Measurements from ENCODE around the gene MTARC2. TPM values are rescaled to one million over a fixed set of nuclear protein-coding genes. Genes with fewer than 3 reads are reported as not detected.

Gene MTARC2
- polyA plus RNA-seq, 2 donors = 5.0 to 6.0 TPM

DNA sequence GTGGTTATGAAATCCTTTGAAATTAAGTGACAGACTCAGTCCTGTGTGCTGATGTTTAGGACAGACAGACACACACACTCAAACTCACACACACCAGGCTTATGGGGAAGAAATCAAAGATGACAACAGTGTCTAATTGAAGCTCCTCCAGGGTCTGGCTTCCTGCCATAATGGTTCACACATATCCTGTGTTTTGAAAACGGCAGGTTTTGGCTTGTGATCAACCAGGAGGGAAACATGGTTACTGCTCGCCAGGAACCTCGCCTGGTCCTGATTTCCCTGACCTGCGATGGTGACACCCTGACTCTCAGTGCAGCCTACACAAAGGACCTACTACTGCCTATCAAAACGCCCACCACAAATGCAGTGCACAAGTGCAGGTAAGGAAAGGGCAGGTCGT lies 43.2 kb downstream of the MTARC2 start:
- H3K36me3 ChIP-seq (ENCODE audit: control insufficient read depth in 2 of 2, insufficient read depth in 2 of 2, low read length in 1 of 2) = no peaks in the 10 kb centered on the region
- no peaks in the 10 kb centered on the region for H3K9me3 ChIP-seq (ENCODE audit: control insufficient read depth in 2 of 2, insufficient read depth in 1 of 2, low read depth in 1 of 2, low read length in 1 of 2)
- WGBS, 2 donors = 34 to 43% methylated on average over 6 of the region's 6 CpGs
- H3K4me1 ChIP-seq (ENCODE audit: control insufficient read depth in 2 of 2, insufficient read depth in 2 of 2, low read length in 1 of 2) = peaks cover 0 to 6% of the 10 kb centered on the region in 2 donors
- peak overlapping the region in 1 of 2 donors; percentile 55 for H3K27ac ChIP-seq (ENCODE audit: low read depth in 2 of 2, low read length in 1 of 2)
- H3K4me3 ChIP-seq (ENCODE audit: low read depth in 1 of 2, low read length in 2 of 2) = no peak overlapping the region
- no peaks in the 10 kb centered on the region for H3K27me3 ChIP-seq (ENCODE audit: control insufficient read depth in 1 of 2, insufficient read depth in 2 of 2, low read length in 2 of 2)

DNA sequence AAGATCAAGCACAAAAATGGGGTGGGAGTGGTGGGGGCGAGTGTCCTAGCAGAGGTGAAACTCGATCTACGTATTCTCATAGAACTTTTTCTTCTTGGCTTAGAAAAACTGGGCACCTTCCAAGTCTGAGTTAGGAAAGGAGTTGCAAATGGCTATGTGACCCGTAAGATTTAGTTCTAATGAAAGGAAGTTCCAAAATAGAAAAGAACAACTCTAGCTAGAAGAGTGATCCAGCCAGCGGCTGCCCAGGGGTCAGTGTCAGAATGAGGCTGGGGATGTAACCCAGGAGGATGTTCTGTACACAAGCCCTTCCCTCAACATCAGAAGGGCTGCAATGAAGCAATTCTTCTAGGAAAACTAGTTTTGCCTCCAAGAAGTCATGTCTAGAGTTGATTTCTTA lies 43.8 kb downstream of the MTARC2 start:
- Histone ChIP-seq H3K27ac (ENCODE audit: low read depth in 2 of 2, low read length in 1 of 2) (no peak overlapping the region), H3K36me3 (ENCODE audit: control insufficient read depth in 2 of 2, insufficient read depth in 2 of 2, low read length in 1 of 2) (no peaks in the 10 kb centered on the region), H3K27me3 (ENCODE audit: control insufficient read depth in 1 of 2, insufficient read depth in 2 of 2, low read length in 2 of 2) (no peaks in the 10 kb centered on the region), H3K4me1 (ENCODE audit: control insufficient read depth in 2 of 2, insufficient read depth in 2 of 2, low read length in 1 of 2) (peaks cover 3% of the 10 kb centered on the region in 2 donors), H3K4me3 (ENCODE audit: low read depth in 1 of 2, low read length in 2 of 2) (no peak overlapping the region), H3K9me3 (ENCODE audit: control insufficient read depth in 2 of 2, insufficient read depth in 1 of 2, low read depth in 1 of 2, low read length in 1 of 2) (no peaks in the 10 kb centered on the region)
- 56% methylated on average over 5 of the region's 5 CpGs for WGBS, 2 donors

DNA sequence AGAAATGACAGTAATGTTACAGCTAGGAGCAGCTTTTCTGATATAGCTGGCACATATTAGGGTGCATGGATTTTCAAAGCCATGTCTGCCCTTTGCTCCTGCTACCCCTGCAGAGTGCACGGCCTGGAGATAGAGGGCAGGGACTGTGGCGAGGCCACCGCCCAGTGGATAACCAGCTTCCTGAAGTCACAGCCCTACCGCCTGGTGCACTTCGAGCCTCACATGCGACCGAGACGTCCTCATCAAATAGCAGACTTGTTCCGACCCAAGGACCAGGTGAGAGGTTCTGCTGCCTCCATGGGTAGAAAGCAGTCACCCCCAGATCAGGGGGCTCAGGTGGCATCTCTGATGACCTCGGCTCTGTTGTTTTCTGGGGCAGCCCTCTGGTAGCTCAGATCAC lies 48.4 kb downstream of the MTARC2 start:
- no peak overlapping the region for H3K4me3 ChIP-seq (ENCODE audit: low read depth in 1 of 2, low read length in 2 of 2)
- H3K27me3 ChIP-seq (ENCODE audit: control insufficient read depth in 1 of 2, insufficient read depth in 2 of 2, low read length in 2 of 2) = no peaks in the 10 kb centered on the region
- peaks cover 0 to 3% of the 10 kb centered on the region in 2 donors for H3K36me3 ChIP-seq (ENCODE audit: control insufficient read depth in 2 of 2, insufficient read depth in 2 of 2, low read length in 1 of 2)
- H3K9me3 ChIP-seq (ENCODE audit: control insufficient read depth in 2 of 2, insufficient read depth in 1 of 2, low read depth in 1 of 2, low read length in 1 of 2) = no peaks in the 10 kb centered on the region
- H3K4me1 ChIP-seq (ENCODE audit: control insufficient read depth in 2 of 2, insufficient read depth in 2 of 2, low read length in 1 of 2) = peaks cover 0 to 4% of the 10 kb centered on the region in 2 donors
- H3K27ac ChIP-seq (ENCODE audit: low read depth in 2 of 2, low read length in 1 of 2) = no peak overlapping the region
- 89 to 93% methylated on average over 10 of the region's 10 CpGs for WGBS, 2 donors

DNA sequence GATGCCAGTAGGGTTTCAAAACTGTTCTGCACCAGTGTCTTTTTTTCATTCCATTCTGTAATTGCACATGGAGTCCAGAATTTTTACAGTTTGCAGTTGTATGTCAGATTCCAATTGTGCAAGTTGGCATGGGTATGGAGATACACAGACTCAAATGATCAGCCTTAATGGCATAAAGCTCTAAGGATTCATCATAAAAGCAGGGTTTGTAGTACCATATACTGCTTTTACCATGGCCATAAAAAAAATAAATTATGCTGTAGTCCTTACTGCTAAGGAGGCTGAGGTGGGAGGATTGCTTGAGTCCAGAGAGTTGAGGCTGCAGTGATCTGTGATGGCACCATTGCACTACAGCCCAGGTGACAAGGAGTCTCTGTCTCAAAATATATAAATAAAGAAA lies 48.9 kb downstream of the MTARC2 start:
- H3K27me3 ChIP-seq (ENCODE audit: control insufficient read depth in 1 of 2, insufficient read depth in 2 of 2, low read length in 2 of 2) = no peaks in the 10 kb centered on the region
- H3K4me1 ChIP-seq (ENCODE audit: control insufficient read depth in 2 of 2, insufficient read depth in 2 of 2, low read length in 1 of 2) = peaks cover 0 to 6% of the 10 kb centered on the region in 2 donors
- no peak overlapping the region for H3K4me3 ChIP-seq (ENCODE audit: low read depth in 1 of 2, low read length in 2 of 2)
- H3K36me3 ChIP-seq (ENCODE audit: control insufficient read depth in 2 of 2, insufficient read depth in 2 of 2, low read length in 1 of 2) = peaks cover 0 to 3% of the 10 kb centered on the region in 2 donors
- no peak overlapping the region for H3K27ac ChIP-seq (ENCODE audit: low read depth in 2 of 2, low read length in 1 of 2)
- H3K9me3 ChIP-seq (ENCODE audit: control insufficient read depth in 2 of 2, insufficient read depth in 1 of 2, low read depth in 1 of 2, low read length in 1 of 2) = no peaks in the 10 kb centered on the region

DNA sequence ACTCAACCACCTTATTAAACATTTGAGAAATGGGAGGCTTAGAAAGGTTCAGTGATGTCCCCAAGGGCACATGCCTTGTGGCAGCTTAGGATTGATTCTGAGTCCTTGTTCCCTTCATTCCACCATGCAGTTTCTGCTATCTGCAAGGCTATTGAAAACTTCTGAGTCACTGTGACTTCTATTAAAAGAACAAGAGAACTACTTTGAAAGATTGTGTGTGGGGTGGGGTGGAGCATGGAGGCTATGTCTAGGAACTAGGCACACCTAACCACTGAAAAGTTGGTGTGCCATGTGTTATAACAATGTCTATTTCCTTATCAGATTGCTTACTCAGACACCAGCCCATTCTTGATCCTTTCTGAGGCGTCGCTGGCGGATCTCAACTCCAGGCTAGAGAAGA lies 49.4 kb downstream of the MTARC2 start:
- H3K4me1 ChIP-seq (ENCODE audit: control insufficient read depth in 2 of 2, insufficient read depth in 2 of 2, low read length in 1 of 2) = peaks cover 0 to 6% of the 10 kb centered on the region in 2 donors
- no peak overlapping the region for H3K27ac ChIP-seq (ENCODE audit: low read depth in 2 of 2, low read length in 1 of 2)
- WGBS, 2 donors = 87 to 90% methylated on average over 3 of the region's 3 CpGs

DNA sequence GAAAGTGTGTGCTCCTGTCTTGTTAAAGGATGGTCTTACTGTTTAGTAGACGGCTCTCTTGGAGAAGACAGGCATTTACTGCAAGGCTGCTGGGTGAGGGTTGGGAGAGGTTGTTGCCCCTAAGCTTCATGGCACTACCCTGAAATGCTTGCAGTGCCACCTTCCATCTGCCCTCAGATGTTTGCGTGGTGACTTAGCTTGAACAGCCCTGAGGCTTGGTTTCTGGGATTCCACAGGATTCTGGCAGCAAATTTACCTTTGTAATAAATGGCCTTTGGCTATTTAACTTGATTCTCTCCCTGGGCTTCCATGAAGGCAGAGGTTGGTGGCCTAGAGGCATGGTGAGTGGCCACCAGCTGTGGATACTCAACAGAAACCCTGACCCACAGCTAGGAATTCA lies 50.2 kb downstream of the MTARC2 start:
- no peak overlapping the region for H3K4me3 ChIP-seq (ENCODE audit: low read depth in 1 of 2, low read length in 2 of 2)
- H3K9me3 ChIP-seq (ENCODE audit: control insufficient read depth in 2 of 2, insufficient read depth in 1 of 2, low read depth in 1 of 2, low read length in 1 of 2) = no peaks in the 10 kb centered on the region
- H3K4me1 ChIP-seq (ENCODE audit: control insufficient read depth in 2 of 2, insufficient read depth in 2 of 2, low read length in 1 of 2) = peaks cover 0 to 6% of the 10 kb centered on the region in 2 donors
- no peak overlapping the region for H3K27ac ChIP-seq (ENCODE audit: low read depth in 2 of 2, low read length in 1 of 2)
- 88 to 96% methylated on average over 2 of the region's 2 CpGs for WGBS, 2 donors
- H3K36me3 ChIP-seq (ENCODE audit: control insufficient read depth in 2 of 2, insufficient read depth in 2 of 2, low read length in 1 of 2) = peaks cover 0 to 3% of the 10 kb centered on the region in 2 donors
- H3K27me3 ChIP-seq (ENCODE audit: control insufficient read depth in 1 of 2, insufficient read depth in 2 of 2, low read length in 2 of 2) = no peaks in the 10 kb centered on the region

More for the DNA sequence above, 49.4 kb downstream of the MTARC2 start:
- Histone ChIP-seq H3K9me3 (ENCODE audit: control insufficient read depth in 2 of 2, insufficient read depth in 1 of 2, low read depth in 1 of 2, low read length in 1 of 2) (no peaks in the 10 kb centered on the region), H3K36me3 (ENCODE audit: control insufficient read depth in 2 of 2, insufficient read depth in 2 of 2, low read length in 1 of 2) (peaks cover 0 to 3% of the 10 kb centered on the region in 2 donors), H3K4me3 (ENCODE audit: low read depth in 1 of 2, low read length in 2 of 2) (no peak overlapping the region), H3K27me3 (ENCODE audit: control insufficient read depth in 1 of 2, insufficient read depth in 2 of 2, low read length in 2 of 2) (no peaks in the 10 kb centered on the region)

DNA sequence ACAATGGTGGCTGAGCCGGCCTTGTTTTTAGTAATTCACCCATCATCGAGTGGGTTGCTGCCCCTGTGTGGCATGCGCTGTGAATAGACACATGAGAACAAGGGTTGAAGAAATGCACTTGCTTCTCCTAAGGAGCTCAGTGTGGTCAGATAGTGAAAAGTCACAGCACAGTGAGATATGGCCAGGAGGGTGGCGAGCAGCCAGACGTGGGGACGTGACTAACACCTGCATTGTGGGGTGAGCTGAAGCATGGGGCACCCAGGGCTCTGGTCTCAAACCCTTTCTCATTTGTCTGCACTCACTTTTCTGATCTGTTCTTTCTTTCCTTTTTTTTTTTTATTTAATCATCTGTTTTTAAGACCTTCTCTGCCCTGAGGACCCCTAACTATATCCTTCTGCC lies 52.1 kb downstream of the MTARC2 start:
- 91 to 92% methylated on average over 6 of the region's 6 CpGs for whole genome bisulfite sequencing, 2 donors
- H3K9me3 ChIP-seq (ENCODE audit: control insufficient read depth in 2 of 2, insufficient read depth in 1 of 2, low read depth in 1 of 2, low read length in 1 of 2) = no peaks in the 10 kb centered on the region
- peaks cover 0 to 3% of the 10 kb centered on the region in 2 donors for H3K36me3 ChIP-seq (ENCODE audit: control insufficient read depth in 2 of 2, insufficient read depth in 2 of 2, low read length in 1 of 2)
- no peaks in the 10 kb centered on the region for H3K27me3 ChIP-seq (ENCODE audit: control insufficient read depth in 1 of 2, insufficient read depth in 2 of 2, low read length in 2 of 2)
- H3K27ac ChIP-seq (ENCODE audit: low read depth in 2 of 2, low read length in 1 of 2) = no peak overlapping the region
- H3K4me1 ChIP-seq (ENCODE audit: control insufficient read depth in 2 of 2, insufficient read depth in 2 of 2, low read length in 1 of 2) = peaks cover 0 to 6% of the 10 kb centered on the region in 2 donors
- no peak overlapping the region for H3K4me3 ChIP-seq (ENCODE audit: low read depth in 1 of 2, low read length in 2 of 2)

DNA sequence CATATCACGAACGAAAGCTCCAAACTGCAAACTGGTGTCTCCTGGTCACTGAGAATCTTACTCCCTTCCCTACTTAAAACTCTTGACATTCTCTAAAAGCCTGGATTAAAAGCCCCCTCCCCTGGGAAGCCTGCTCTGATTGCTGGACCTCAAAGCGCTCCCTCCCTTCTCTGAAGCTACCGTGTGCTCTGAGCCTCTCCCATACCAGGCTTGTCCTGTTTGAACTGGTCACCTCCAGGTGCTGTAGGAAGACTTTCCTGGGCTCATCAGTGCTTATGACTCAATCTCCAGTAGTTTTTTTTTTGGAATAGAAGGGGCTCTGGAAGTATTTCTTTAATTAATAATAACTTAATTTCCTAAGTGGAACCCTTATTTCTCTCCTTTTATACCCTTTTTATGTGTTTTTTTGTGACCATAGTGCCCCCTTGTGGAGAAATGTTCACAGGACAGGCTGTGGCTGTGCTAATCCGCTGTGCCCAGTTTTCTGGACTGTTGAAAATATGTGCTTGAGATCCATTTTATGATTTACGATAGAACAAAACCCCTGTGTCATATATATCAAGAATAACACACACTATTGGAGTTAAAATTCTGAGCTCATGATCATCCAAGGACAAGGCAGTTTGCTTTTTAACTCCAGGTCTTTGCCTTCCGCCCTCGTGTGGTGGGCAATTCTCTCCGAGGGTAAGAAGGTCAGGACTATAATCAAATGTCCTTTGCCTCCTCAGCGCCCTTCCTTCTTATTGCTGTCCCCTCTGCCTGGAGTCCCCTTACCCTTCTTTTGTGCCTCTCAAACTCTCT lies 55.5 kb downstream of the MTARC2 start:
- Histone ChIP-seq H3K27ac (ENCODE audit: low read depth in 2 of 2, low read length in 1 of 2) (peak overlapping the region; percentile 26 to 35), H3K4me3 (ENCODE audit: low read depth in 1 of 2, low read length in 2 of 2) (no peak overlapping the region), H3K9me3 (ENCODE audit: control insufficient read depth in 2 of 2, insufficient read depth in 1 of 2, low read depth in 1 of 2, low read length in 1 of 2) (no peaks in the 10 kb centered on the region), H3K36me3 (ENCODE audit: control insufficient read depth in 2 of 2, insufficient read depth in 2 of 2, low read length in 1 of 2) (peaks cover 0 to 3% of the 10 kb centered on the region in 2 donors), H3K4me1 (ENCODE audit: control insufficient read depth in 2 of 2, insufficient read depth in 2 of 2, low read length in 1 of 2) (peaks cover 0 to 3% of the 10 kb centered on the region in 2 donors), H3K27me3 (ENCODE audit: control insufficient read depth in 1 of 2, insufficient read depth in 2 of 2, low read length in 2 of 2) (no peaks in the 10 kb centered on the region)
- WGBS, 2 donors = 71 to 73% methylated on average over 10 of the region's 10 CpGs

DNA sequence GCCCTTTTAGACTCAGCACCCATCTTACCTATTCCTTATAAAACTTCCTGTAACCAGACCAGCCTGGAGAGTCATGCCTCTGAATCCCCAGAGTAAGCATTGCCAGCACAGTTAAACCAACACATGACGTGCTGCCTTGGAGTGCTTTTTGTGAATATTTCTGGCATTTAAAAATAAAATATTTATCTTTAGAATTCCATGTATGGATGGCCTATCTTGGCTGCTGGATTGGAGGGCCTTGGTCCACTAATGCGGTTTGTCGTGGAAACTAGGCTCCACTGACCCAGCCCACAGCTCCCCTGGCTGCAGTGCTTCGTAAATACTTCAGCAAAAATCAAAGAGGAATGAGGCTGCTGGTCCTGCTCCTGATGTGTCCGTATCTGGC lies 56.1 kb downstream of the MTARC2 start:
- peaks cover 0 to 3% of the 10 kb centered on the region in 2 donors for H3K4me1 ChIP-seq (ENCODE audit: control insufficient read depth in 2 of 2, insufficient read depth in 2 of 2, low read length in 1 of 2)
- WGBS, 2 donors = 68 to 69% methylated on average over 5 of the region's 5 CpGs
- no peaks in the 10 kb centered on the region for H3K27me3 ChIP-seq (ENCODE audit: control insufficient read depth in 1 of 2, insufficient read depth in 2 of 2, low read length in 2 of 2)
- no peak overlapping the region for H3K4me3 ChIP-seq (ENCODE audit: low read depth in 1 of 2, low read length in 2 of 2)
- H3K36me3 ChIP-seq (ENCODE audit: control insufficient read depth in 2 of 2, insufficient read depth in 2 of 2, low read length in 1 of 2) = peaks cover 0 to 3% of the 10 kb centered on the region in 2 donors
- peak overlapping the region; percentile 18 to 26 for H3K27ac ChIP-seq (ENCODE audit: low read depth in 2 of 2, low read length in 1 of 2)
- no peaks in the 10 kb centered on the region for H3K9me3 ChIP-seq (ENCODE audit: control insufficient read depth in 2 of 2, insufficient read depth in 1 of 2, low read depth in 1 of 2, low read length in 1 of 2)

DNA sequence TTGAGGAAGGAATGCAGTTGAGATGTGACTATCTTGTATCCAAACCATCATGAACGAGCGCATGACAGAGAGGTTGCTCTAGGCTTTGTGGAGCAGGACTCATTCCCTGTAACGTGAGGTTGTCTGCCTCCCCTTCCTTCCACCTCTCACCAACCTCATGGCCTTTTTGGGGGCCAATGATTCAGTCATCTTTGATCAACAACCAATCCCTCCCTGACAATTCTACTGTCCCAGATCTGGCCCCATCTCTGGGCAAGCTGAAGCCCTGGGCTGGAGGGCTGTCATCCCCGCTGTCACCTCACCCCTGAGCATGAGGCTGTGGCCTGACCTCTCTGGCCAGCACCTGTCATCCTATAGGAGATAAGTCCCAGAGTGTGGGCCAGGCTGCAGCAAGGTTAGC lies 58.3 kb downstream of the MTARC2 start:
- H3K36me3 ChIP-seq (ENCODE audit: control insufficient read depth in 2 of 2, insufficient read depth in 2 of 2, low read length in 1 of 2) = no peaks in the 10 kb centered on the region
- no peaks in the 10 kb centered on the region for H3K9me3 ChIP-seq (ENCODE audit: control insufficient read depth in 2 of 2, insufficient read depth in 1 of 2, low read depth in 1 of 2, low read length in 1 of 2)
- peaks cover 0 to 3% of the 10 kb centered on the region in 2 donors for H3K4me1 ChIP-seq (ENCODE audit: control insufficient read depth in 2 of 2, insufficient read depth in 2 of 2, low read length in 1 of 2)
- no peak overlapping the region for H3K4me3 ChIP-seq (ENCODE audit: low read depth in 1 of 2, low read length in 2 of 2)
- no peak overlapping the region for H3K27ac ChIP-seq (ENCODE audit: low read depth in 2 of 2, low read length in 1 of 2)
- no peaks in the 10 kb centered on the region for H3K27me3 ChIP-seq (ENCODE audit: control insufficient read depth in 1 of 2, insufficient read depth in 2 of 2, low read length in 2 of 2)
- 90 to 92% methylated on average over 4 of the region's 4 CpGs for WGBS, 2 donors
